Calu3 (cell line): ENCODE data around the gene CPS1. TPM values are rescaled to one million over a fixed set of nuclear protein-coding genes. Genes with fewer than 3 reads are reported as not detected.
A peak's percentile ranks its signal among the peaks of the same experiment; 100 is the strongest.

Experiments
- BruUV-seq: library from RNA; stranded (reverse); fragments of 400-500 nt; replicated peaks from 2 replicates; lab custom pipeline; 2021; lab: Mats Ljungman, UMichigan
- CTCF ChIA-PET: fragments of 300-600 bp; sonication (Branson Sonifier 250); formaldehyde crosslinking; loops from one replicate; lab custom pipeline; 2022; ENCODE audit warnings: antibody characterized with exemption; lab: Charles Lee
- DNase-seq: peaks from one replicate; pipeline ENCODE4 v3.0.0; 2022
- H3K27ac Mint-ChIP-seq: one replicate; pipeline ENCODE4 v1.8.0; 2022; ENCODE audit warnings: mixed read lengths; ENCODE audit not compliant: unreplicated experiment
- H3K27me3 Mint-ChIP-seq: one replicate; pipeline ENCODE4 v1.8.0; 2022; ENCODE audit warnings: mixed read lengths; ENCODE audit not compliant: unreplicated experiment
- H3K36me3 Mint-ChIP-seq: one replicate; pipeline ENCODE4 v1.8.0; 2022; ENCODE audit warnings: mild to moderate bottlenecking, moderate library complexity, mixed read lengths; ENCODE audit not compliant: insufficient read depth, unreplicated experiment
- H3K4me1 Mint-ChIP-seq: one replicate; pipeline ENCODE4 v1.8.0; 2022; ENCODE audit warnings: mild to moderate bottlenecking, low read depth, mixed read lengths; ENCODE audit not compliant: unreplicated experiment
- H3K4me3 Mint-ChIP-seq: one replicate; pipeline ENCODE4 v1.8.0; 2022; ENCODE audit warnings: mild to moderate bottlenecking, low read depth, moderate library complexity, mixed read lengths; ENCODE audit not compliant: unreplicated experiment
- H3K9me3 Mint-ChIP-seq: one replicate; pipeline ENCODE4 v1.8.0; 2022; ENCODE audit warnings: low read depth, mixed read lengths; ENCODE audit not compliant: unreplicated experiment
- intact Hi-C: fragments of 100-400 bp; cut with micrococcal nuclease; formaldehyde crosslinking; loops from one replicate; pipeline ENCODE4 v1.10.0; 2022; ENCODE audit not compliant: unreplicated experiment
- total RNA-seq: library from RNA; stranded (reverse); gene quantifications from 2 replicates; pipeline ENCODE4 v1.2.3, GENCODE V29; 2022
- TF ChIP-seq, protein P1 (sequence below): fragments of 200-600 bp; IDR thresholded peaks from one replicate; pipeline ENCODE4 v1.8.0; 2022; ENCODE audit warnings: antibody characterized with exemption; ENCODE audit not compliant: unreplicated experiment

Gene CPS1
- total RNA-seq, 1 experiment from 2014 or later, result 0.80 TPM

DNA sequence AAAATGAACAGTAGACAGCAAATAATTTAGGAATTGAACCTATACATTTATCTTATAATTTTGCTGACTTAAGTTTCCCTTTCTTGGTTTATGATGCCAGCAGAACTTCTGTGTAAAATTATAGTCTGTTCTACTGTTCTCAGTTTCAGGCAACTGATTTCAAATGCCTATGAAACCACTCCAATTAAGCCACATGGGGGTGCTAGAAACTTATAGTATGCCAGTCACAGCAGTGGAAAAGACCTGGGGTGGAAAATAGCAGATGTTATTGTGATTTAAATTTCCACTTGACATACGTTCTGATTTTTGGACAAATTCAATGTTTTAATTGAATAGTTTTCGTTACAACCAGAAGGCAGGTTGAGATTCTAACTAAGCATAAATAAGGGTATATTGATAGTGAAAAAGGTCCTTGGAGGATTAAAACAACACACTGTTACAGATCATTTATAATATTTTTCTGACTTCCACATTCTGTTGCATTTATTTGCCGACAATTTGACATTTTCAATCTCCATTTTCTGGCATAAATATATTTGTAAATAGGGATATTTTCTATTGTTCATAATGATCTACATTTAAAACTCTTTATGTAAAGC lies 61.4 kb downstream of the CPS1 start:
- no peaks in the 10 kb centered on the region for H3K4me1 Mint-ChIP-seq
- no peaks in the 10 kb centered on the region for H3K36me3 Mint-ChIP-seq
- DNase-seq, result peak; percentile 39
- H3K9me3 Mint-ChIP-seq, result no peaks in the 10 kb centered on the region
- no peak overlapping the region for H3K27ac Mint-ChIP-seq
- H3K27me3 Mint-ChIP-seq, result no peaks in the 10 kb centered on the region
- no TSS peak for BruUV-seq
- no peak overlapping the region for H3K4me3 Mint-ChIP-seq
- intact Hi-C loops, result loop anchor here (1.0 to 5.0 kb wide), 4 partner anchors 116 to 1949 kb away; no protein-coding TSS in a partner anchor
- TF ChIP-seq, protein P1, sequence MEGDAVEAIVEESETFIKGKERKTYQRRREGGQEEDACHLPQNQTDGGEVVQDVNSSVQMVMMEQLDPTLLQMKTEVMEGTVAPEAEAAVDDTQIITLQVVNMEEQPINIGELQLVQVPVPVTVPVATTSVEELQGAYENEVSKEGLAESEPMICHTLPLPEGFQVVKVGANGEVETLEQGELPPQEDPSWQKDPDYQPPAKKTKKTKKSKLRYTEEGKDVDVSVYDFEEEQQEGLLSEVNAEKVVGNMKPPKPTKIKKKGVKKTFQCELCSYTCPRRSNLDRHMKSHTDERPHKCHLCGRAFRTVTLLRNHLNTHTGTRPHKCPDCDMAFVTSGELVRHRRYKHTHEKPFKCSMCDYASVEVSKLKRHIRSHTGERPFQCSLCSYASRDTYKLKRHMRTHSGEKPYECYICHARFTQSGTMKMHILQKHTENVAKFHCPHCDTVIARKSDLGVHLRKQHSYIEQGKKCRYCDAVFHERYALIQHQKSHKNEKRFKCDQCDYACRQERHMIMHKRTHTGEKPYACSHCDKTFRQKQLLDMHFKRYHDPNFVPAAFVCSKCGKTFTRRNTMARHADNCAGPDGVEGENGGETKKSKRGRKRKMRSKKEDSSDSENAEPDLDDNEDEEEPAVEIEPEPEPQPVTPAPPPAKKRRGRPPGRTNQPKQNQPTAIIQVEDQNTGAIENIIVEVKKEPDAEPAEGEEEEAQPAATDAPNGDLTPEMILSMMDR, result peak; percentile 54
- CTCF ChIA-PET, result no interaction called here

DNA sequence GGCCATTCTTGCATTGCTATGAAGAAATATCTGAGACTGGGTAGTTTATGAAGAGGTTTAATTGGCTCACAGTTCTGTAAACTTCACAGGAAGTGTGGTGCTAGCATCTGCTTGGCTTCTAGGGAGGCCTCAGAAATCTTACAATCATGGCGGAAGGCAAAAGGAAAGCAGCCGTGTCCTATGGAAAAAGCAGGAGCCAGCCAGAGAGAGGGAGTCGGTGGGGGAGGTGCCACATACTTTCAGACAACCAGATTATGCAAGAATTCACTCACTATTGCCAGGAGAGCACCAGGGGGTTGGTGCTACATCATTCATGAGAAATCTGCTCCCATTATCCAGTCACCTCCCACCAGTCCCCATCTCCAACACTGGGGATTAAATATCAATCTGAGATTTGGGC lies 64.1 kb downstream of the CPS1 start:
- no peak overlapping the region for H3K4me3 Mint-ChIP-seq
- H3K27me3 Mint-ChIP-seq, result no peaks in the 10 kb centered on the region
- no peak overlapping the region for H3K27ac Mint-ChIP-seq
- no peaks in the 10 kb centered on the region for H3K36me3 Mint-ChIP-seq
- intact Hi-C loops, result no loop called here
- CTCF ChIA-PET, result no interaction called here
- no peaks in the 10 kb centered on the region for H3K9me3 Mint-ChIP-seq
- no peak for DNase-seq
- TF ChIP-seq, protein P1, result no peak
- no peaks in the 10 kb centered on the region for H3K4me1 Mint-ChIP-seq
- no TSS peak for BruUV-seq

DNA sequence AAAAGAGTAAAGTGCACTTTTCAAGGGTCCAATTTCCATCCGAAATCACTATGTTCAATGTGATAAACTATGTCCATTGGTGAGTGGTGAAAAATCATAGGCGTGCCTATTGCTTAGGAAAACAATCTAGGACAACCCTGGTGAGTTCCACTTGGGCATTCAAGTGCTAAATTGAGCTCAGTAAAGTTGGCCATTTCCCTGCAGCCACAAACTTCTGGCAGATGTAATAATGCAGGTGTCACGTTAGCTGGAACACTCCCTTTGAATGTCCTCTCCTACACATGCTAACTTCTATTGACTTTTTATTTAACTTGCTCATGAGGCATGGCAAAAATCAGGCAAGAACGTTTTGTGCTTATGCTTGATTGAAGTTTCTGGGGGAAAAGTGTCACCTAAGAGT lies 67.1 kb downstream of the CPS1 start:
- BruUV-seq, result no TSS peak
- H3K9me3 Mint-ChIP-seq, result no peaks in the 10 kb centered on the region
- no peaks in the 10 kb centered on the region for H3K4me1 Mint-ChIP-seq
- intact Hi-C loops, result no loop called here
- no peaks in the 10 kb centered on the region for H3K36me3 Mint-ChIP-seq
- no peak for DNase-seq
- no peaks in the 10 kb centered on the region for H3K27me3 Mint-ChIP-seq
- H3K4me3 Mint-ChIP-seq, result no peak overlapping the region
- CTCF ChIA-PET, result no interaction called here
- TF ChIP-seq, protein P1, result no peak
- H3K27ac Mint-ChIP-seq, result no peak overlapping the region

DNA sequence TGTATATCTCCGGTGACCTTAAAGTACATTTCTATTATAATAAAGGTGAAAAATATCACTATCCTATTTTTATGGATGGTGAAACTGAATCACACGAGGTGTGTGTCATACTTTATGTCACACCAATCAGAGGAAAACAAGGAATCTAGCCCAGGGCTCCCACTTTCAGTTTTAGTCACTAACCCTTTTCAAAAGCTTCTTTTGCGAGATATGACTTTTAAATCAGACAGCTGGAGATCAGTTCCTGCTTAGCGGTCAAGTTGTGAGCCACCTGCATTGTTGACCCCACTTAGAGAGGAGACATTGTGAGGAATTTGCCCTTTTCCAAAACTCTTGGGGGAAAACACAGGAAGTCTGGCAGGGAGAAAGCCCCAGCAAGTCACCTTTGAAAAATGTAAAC lies 70.5 kb downstream of the CPS1 start:
- no TSS peak for BruUV-seq
- CTCF ChIA-PET, result no interaction called here
- TF ChIP-seq, protein P1, result no peak
- intact Hi-C loops, result no loop called here
- no peaks in the 10 kb centered on the region for H3K4me1 Mint-ChIP-seq
- DNase-seq, result no peak
- H3K36me3 Mint-ChIP-seq, result no peaks in the 10 kb centered on the region
- no peak overlapping the region for H3K4me3 Mint-ChIP-seq
- H3K27ac Mint-ChIP-seq, result no peak overlapping the region
- no peaks in the 10 kb centered on the region for H3K27me3 Mint-ChIP-seq
- no peaks in the 10 kb centered on the region for H3K9me3 Mint-ChIP-seq
